COLO829 (cell line): ENCODE results near the gene ATXN7L1.
"Not testable (repeated sequence)": the region's sequence is repeated elsewhere in the genome, so short reads cannot be mapped to it uniquely, and the experiment has no call there.

Experiments used
- DNase-seq: peaks from one replicate; pipeline ENCODE4 v3.0.0; 2012; ENCODE audit warnings: low spot score

ATXN7L1 gene

GRCh38 chr7:105802604-105803428 lies 73.6 kb downstream of the ATXN7L1 start:
- DNase-seq = no peak

- no peak for DNase-seq
Observed at GRCh38 chr7:105800849-105801534, 75.4 kb downstream of the ATXN7L1 start.

GRCh38 chr7:105800442-105800841 lies 76.0 kb downstream of the ATXN7L1 start:
- DNase-seq = no peak

- no peak for DNase-seq
Observed at GRCh38 chr7:105799677-105800076, 76.7 kb downstream of the ATXN7L1 start.

- no peak for DNase-seq
Observed at GRCh38 chr7:105799006-105799405, 77.4 kb downstream of the ATXN7L1 start.

GRCh38 chr7:105797652-105798051 lies 78.7 kb downstream of the ATXN7L1 start:
- DNase-seq = no peak

- no peak for DNase-seq
Observed at GRCh38 chr7:105796365-105796764, 80.0 kb downstream of the ATXN7L1 start.

- DNase-seq = no peak
Observed at GRCh38 chr7:105794741-105795729, 81.4 kb downstream of the ATXN7L1 start.

- DNase-seq = no peak
Observed at GRCh38 chr7:105792488-105793370, 83.7 kb downstream of the ATXN7L1 start.

- DNase-seq = no peak
Observed at GRCh38 chr7:105791926-105792325, 84.5 kb downstream of the ATXN7L1 start.

GRCh38 chr7:105790996-105791395 lies 85.4 kb downstream of the ATXN7L1 start:
- no peak for DNase-seq

GRCh38 chr7:105790452-105790851 lies 85.9 kb downstream of the ATXN7L1 start:
- not testable (repeated sequence) for DNase-seq

GRCh38 chr7:105788816-105789349 lies 87.5 kb downstream of the ATXN7L1 start:
- DNase-seq = no peak

- DNase-seq = no peak
Observed at GRCh38 chr7:105788356-105788755, 88.0 kb downstream of the ATXN7L1 start.

GRCh38 chr7:105787793-105788192 lies 88.6 kb downstream of the ATXN7L1 start:
- DNase-seq = no peak

GRCh38 chr7:105786520-105787470 lies 89.6 kb downstream of the ATXN7L1 start:
- DNase-seq = no peak

- peak; percentile 58 for DNase-seq
Observed at GRCh38 chr7:105782391-105783042, 93.9 kb downstream of the ATXN7L1 start.

- no peak for DNase-seq
Observed at GRCh38 chr7:105779856-105780780, 96.3 kb downstream of the ATXN7L1 start.
